C4-2B (cell line): ENCODE results near the gene SEZ6L2.

Experiments used
- ZFX ChIP-seq: fragments of 450-650 bp; IDR thresholded peaks from 2 replicates; pipeline ENCODE4 v1.6.1; 2017
- TF ChIP-seq, protein P1 (sequence below): fragments of 450-650 bp; conservative IDR thresholded peaks from 2 replicates; pipeline ENCODE4 v1.5.1; 2017; ENCODE audit warnings: mild to moderate bottlenecking

DNA sequence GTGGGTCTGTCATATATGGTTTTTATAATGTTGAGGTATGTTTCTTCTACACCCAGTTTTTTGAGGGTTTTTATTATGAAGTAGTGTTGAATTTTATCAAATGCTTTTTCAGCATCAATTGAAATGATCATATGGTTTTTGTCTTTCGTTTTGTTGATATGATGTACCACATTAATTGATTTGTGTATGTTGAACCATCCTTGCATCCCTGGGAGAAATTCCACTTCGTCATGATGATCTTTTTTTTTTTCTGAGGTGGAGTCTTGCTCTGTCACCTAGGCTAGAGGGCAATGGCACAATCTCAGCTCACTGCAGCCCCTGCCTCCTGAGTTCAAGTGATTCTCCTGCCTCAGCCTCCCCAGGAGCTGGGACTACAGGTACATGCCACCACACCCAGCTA lies 48.5 kb upstream of the SEZ6L2 start:
- TF ChIP-seq, protein P1, sequence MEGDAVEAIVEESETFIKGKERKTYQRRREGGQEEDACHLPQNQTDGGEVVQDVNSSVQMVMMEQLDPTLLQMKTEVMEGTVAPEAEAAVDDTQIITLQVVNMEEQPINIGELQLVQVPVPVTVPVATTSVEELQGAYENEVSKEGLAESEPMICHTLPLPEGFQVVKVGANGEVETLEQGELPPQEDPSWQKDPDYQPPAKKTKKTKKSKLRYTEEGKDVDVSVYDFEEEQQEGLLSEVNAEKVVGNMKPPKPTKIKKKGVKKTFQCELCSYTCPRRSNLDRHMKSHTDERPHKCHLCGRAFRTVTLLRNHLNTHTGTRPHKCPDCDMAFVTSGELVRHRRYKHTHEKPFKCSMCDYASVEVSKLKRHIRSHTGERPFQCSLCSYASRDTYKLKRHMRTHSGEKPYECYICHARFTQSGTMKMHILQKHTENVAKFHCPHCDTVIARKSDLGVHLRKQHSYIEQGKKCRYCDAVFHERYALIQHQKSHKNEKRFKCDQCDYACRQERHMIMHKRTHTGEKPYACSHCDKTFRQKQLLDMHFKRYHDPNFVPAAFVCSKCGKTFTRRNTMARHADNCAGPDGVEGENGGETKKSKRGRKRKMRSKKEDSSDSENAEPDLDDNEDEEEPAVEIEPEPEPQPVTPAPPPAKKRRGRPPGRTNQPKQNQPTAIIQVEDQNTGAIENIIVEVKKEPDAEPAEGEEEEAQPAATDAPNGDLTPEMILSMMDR = no peak
- TF ChIP-seq ZFX = no peak
